Urinary bladder (tissue), 4 donors: ENCODE measurements around the gene SERP2. TPM values are rescaled to one million over a fixed set of nuclear protein-coding genes. Genes with fewer than 3 reads are reported as not detected.

Experiments used
- DNase-seq: peaks from one replicate; pipeline ENCODE4 v3.0.0-alpha.2; 2015; ENCODE audit errors: extremely low spot score
- H3K27ac ChIP-seq: one replicate; pipeline ENCODE4 v1.5.1; 2013; ENCODE audit warnings: low read depth, mild to moderate bottlenecking, moderate library complexity
- H3K36me3 ChIP-seq: one replicate; pipeline ENCODE4 v1.6.1; 2013; ENCODE audit warnings: mild to moderate bottlenecking, moderate library complexity; ENCODE audit not compliant: insufficient read depth
- H3K4me1 ChIP-seq: one replicate; pipeline ENCODE4 v1.6.1; 2013; ENCODE audit warnings: mild to moderate bottlenecking, moderate library complexity; ENCODE audit not compliant: insufficient read depth
- H3K4me3 ChIP-seq: one replicate; pipeline ENCODE4 v1.5.1; 2013; ENCODE audit warnings: low read depth, low read length
- WGBS: extraction: QIAGEN DNeasy Blood & Tissue Kit; methylation state at CpG from one replicate; pipeline ENCODE4 v1.1.7; 2013; 5-methylcytosine and 5-hydroxymethylcytosine counted together
- polyA plus RNA-seq: library from polyadenylated mRNA; stranded (reverse); fragments of 200-250 nt; gene quantifications from one replicate; pipeline ENCODE4 v1.2.3, GENCODE V29; 2013
- total RNA-seq: library from RNA; depleted of rRNA; stranded (reverse); fragments of >200 nt; gene quantifications from one replicate; pipeline ENCODE4 v1.2.3, GENCODE V29; 2014
- donor health status: healthy with polysubstance abuse.
- donor health status: healthy.

SERP2 gene
- total and polyA plus RNA-seq, 2 donors = 2.6 to 5.7 TPM

DNA sequence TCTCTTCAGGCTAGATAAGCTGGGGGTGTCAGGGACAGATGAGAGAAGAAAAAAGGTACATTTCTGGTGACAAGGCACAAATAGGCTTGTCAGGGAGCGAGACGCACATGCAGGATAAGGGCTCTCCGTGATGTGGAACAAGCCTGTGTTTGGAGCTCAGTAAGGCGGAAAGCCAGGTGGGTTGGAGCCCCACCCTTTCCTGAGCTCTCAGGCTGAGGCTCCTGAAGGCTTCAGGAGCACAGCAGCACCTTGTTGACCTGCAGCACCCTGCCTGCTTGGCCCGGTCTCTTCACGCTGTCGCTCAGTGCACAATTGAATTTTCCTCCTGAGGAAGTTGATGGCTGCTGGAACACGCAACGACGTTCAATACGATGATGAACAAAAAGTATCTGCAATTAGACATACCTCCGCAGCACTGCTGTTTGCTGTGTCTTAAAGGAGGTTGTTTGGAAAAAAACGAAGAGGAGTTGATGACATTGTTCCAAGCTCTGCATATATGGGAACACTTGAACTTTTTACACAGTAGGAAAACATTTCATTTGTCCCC lies 29.3 kb downstream of the SERP2 start:
- 81% methylated on average over 13 of the region's 13 CpGs for WGBS
- no peak for DNase-seq

DNA sequence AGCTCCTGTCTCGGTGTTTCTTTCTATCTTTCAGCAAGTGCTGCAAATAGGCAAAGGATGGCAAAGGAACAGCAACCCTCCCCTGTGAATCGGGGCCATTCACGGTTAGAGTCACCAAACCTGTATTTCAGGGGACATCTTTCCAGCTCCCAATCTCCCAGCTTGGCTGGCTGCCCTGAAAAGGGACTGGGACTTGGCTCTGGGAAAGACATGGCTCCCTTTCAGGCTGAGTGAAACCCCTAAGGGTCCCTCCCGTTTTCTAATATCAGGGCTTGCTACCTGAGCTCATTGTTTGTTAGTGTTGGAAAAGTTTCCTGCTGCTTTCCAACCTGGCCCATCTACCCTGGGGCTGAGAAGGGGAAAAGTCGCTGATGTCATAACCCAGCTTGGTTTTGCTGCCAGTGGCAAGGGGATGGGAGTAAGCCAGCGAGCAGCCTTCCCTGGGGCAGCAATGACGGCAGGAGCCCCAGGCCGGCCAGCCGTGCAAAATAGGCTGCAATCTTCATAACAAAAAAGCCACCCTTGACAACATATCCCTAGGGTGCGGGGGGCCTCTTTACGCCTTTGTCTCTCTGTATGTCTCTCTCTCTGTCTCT lies 29.9 kb downstream of the SERP2 start:
- 70% methylated on average over 11 of the region's 11 CpGs for WGBS
- Histone ChIP-seq H3K36me3 (no peaks in the 10 kb centered on the region), H3K4me1 (peaks cover 1% of the 10 kb centered on the region), H3K4me3 (no peak overlapping the region), H3K27ac (no peak overlapping the region)
- peak; percentile 36 for DNase-seq

More for the DNA sequence above, 29.3 kb downstream of the SERP2 start:
- Histone ChIP-seq H3K4me3 (no peak overlapping the region), H3K36me3 (no peaks in the 10 kb centered on the region), H3K4me1 (peaks cover 1% of the 10 kb centered on the region), H3K27ac (no peak overlapping the region)

DNA sequence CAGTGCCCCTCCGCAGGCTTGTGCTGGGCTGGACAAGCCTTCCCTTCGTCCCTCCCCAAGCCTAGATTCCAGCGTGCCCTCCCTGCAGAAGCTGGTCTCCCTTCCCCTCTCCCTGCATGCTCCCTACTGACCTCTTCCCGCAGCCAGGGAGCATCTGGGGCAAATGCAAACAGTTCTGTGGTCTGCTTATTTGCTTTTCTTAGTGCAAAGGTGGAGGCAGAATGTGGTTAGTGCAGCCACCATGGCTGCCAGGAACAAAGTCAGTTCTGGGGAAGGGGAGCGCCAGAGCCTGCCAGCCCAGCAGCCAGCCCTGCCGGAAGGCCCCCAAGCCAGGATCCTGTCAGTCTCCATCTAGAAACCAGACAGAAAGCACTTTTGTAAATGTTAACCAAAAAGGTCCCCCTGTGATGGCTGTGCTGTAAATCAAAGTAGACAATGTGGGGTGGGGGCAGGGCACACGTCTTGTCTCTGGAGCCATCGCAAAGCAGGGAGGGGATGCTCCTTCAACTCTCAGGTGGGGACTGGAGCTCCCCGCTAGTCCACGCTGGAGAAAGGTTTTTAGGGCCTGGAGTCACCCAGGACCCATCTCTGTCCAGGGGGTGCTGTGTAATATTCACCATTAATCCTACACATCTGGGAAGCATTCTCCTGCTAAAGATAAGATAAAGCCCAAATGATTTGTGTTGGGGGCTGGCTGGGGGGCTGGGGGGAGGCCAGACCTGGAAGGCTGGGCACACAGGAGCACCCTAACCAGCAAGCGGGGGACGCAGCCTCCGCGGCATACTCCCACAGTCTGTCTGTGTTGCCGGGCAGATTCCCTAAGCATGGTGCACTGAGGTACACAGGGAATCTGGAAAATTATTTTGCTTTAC lies 30.9 kb downstream of the SERP2 start:
- DNase-seq = no peak
- no peaks in the 10 kb centered on the region for H3K36me3 ChIP-seq

DNA sequence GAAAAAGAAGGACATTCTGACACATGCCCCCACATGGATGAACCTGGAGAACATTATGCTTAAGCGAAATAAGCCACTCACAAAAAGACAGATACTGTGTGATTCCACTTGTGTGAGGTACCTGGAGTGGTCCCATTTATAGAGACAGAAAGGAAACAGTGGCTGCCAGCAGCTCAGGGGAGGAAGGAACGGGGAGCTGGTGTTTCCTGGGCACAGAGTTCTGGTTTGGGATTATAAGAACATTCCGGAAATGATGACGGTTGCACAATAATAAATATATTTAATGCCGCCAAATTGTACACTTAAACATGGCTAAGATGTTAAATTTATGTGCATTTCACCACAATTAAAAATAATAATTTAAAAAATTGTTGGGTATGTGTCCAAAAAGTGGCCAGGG lies 33.0 kb downstream of the SERP2 start:
- 84% methylated on average over 5 of the region's 5 CpGs for WGBS
- Histone ChIP-seq H3K4me3 (no peak overlapping the region), H3K36me3 (no peaks in the 10 kb centered on the region), H3K4me1 (peaks cover 1% of the 10 kb centered on the region), H3K27ac (no peak overlapping the region)
- no peak for DNase-seq

More for the DNA sequence above, 30.9 kb downstream of the SERP2 start:
- Histone ChIP-seq H3K27ac (no peak overlapping the region), H3K4me3 (no peak overlapping the region), H3K4me1 (peaks cover 1% of the 10 kb centered on the region)
- WGBS = 71% methylated on average over 15 of the region's 15 CpGs

DNA sequence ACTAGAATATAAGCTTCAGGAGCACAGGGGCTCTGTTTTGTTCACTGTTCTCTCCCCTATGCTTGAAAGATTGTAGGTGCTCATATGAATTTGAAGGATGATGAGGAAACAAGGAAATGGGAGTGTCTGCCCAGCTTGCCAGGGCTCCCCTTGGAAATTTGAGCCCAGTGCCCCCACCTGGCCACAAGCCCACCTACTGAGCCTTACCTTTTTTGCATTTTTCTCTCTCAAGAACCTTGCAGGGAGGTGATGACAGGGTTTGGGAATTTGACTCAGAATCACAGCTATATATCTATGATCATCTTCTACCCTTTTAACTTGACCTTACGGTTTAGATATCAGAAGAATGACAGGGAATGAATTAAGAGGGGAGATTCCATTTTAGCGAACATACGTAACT lies 33.8 kb downstream of the SERP2 start:
- WGBS = 93% methylated on average over 3 of the region's 3 CpGs
- H3K4me1 ChIP-seq = peaks cover 1% of the 10 kb centered on the region
- DNase-seq = no peak
- no peak overlapping the region for H3K27ac ChIP-seq
- H3K36me3 ChIP-seq = no peaks in the 10 kb centered on the region
- no peak overlapping the region for H3K4me3 ChIP-seq

DNA sequence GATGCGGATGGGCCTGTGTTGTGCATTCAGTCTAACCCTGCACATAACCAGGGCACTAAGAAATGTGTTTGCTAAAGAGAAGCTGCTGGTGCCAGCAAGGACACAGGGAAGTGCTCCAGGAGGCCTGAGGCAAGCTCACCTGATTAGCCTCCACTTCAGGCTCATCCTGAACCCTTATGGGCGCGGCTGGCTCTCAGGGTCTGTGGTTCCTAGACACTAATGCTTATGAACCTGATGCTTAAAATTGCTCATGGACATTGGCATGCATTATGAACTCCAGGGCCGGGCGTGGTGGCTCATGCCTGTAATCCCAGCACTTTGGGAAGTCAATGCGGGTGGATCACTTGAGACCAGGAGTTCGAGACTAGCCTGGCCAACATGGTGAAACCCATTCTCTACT lies 34.3 kb downstream of the SERP2 start:
- 97% methylated on average over 7 of the region's 7 CpGs for WGBS
- Histone ChIP-seq H3K4me3 (no peak overlapping the region), H3K36me3 (no peaks in the 10 kb centered on the region), H3K4me1 (peaks cover 1% of the 10 kb centered on the region), H3K27ac (no peak overlapping the region)
- DNase-seq = no peak

DNA sequence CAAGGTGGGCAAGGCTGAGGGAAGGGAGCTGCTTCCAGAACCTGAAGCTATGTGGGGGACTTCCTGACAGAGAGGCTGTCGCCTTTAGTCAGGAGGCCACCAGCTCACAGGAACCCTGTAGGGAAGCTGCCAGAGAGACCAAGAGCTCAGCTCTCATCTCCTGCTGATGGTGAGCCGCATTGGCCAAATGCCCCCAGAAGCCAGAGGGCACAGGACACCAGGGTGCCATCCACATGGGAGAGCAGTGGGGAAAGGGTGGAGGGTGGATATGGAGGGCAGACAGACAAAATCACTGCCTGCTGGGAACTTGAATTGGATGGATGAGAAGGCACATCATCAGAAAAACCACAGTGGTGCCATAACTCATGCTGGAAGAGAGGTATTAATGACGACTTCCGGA lies 36.0 kb downstream of the SERP2 start:
- DNase-seq = no peak
- Histone ChIP-seq H3K27ac (no peak overlapping the region), H3K36me3 (no peaks in the 10 kb centered on the region), H3K4me1 (no peaks in the 10 kb centered on the region), H3K4me3 (no peak overlapping the region)
- 82% methylated on average over 4 of the region's 4 CpGs for WGBS

DNA sequence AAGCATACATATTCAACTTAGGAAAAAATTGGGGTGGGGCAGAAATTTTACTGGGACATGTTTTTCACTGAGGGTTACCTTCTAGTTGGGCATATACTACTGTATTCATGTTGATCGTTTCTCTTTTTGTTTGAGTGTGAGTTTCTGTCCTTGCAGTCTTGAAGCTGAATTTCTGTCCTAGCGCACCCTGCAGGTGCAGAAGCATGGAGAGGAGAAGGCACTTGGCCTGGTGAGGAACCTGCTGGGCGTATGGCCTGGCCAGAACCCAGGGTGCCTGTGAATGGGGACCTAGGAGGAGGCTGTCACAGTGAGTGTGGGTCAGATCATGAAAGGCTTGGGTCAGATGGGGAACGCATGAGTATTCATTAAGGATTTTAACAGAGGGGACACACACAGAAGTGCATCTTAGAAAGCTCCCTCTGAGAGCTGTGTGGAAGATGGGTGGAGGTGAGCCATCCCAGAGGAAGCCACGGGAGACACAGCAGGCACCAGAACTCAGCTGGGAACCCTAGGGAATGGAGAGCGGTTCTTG lies 36.8 kb downstream of the SERP2 start:
- Histone ChIP-seq H3K36me3 (no peaks in the 10 kb centered on the region), H3K4me1 (no peaks in the 10 kb centered on the region), H3K4me3 (no peak overlapping the region), H3K27ac (no peak overlapping the region)
- 90% methylated on average over 6 of the region's 6 CpGs for WGBS
- no peak for DNase-seq

DNA sequence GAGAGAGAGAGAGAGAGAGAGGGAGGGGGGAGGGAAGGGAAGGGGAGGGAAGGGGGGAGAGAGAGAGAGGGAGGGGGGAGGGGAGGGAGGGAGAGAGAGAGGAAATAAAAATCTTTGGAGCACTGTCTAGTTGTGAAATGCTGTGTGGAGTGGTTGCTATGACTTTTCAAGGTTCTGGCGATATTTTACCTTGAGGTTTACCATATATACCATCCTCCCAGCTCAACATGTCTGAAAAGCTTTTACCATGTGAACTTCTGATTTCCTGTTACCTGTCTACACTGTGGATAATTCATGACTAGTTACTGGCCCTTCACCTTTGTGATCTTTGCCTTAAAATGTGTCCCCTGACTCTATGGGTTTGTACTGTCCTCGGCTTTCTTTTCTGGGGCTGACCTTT lies 38.2 kb downstream of the SERP2 start:
- WGBS = 91% methylated on average over 2 of the region's 2 CpGs
- Histone ChIP-seq H3K4me1 (no peaks in the 10 kb centered on the region), H3K4me3 (no peak overlapping the region), H3K27ac (no peak overlapping the region), H3K36me3 (no peaks in the 10 kb centered on the region)
- DNase-seq = no peak

DNA sequence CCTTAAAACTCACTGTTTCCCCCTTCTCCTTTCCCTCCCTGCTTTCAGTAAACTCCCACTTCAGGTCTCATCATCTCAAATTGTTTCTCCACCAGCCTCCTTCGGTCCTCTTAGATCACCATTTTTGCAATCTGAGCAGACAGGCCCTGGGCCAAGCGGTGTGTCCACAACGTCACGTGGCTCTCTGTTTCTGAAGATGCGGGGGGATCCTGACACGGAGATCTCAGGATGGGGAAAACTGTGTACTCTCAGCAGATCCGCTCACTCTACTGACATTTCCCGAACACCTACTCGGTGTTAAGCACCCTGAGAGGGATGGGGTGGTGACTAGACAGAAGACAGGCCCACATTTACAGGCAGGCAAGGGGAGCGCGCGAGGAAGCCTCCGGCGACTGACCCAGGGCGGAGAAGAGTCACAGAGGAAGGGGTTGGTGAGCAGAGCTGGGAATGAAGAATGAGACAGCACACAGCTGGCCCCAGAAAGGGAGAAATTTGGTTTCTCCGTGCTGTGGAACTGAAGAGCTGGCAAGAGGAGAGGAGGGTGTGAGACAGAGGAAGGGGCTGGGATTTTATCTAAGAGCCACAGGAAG lies 38.8 kb downstream of the SERP2 start:
- no peak for DNase-seq

DNA sequence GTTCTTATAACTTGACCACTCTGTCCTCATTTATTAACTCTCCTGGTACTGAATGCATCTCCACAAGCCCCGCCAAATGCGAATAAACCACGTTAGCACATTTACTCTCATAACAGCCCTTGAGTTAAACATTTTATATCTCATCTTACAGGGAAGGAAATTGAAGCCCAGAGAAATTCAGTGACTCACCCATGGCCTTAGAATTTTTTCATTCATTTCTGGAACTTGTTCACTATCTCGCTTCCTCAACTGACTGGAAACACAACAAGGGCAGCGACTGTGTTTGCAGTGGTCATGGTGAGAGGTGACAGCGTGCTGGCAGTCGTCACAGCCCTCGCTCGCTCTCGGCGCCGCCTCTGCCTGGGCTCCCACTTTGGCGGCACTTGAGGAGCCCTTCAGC lies 39.5 kb downstream of the SERP2 start:
- H3K36me3 ChIP-seq = no peaks in the 10 kb centered on the region
- no peak for DNase-seq
- WGBS = 91% methylated on average over 13 of the region's 13 CpGs
- H3K27ac ChIP-seq = no peak overlapping the region
- H3K4me1 ChIP-seq = no peaks in the 10 kb centered on the region
- H3K4me3 ChIP-seq = no peak overlapping the region

More for the DNA sequence above, 38.8 kb downstream of the SERP2 start:
- H3K27ac ChIP-seq = no peak overlapping the region
- WGBS = 66% methylated on average over 16 of the region's 16 CpGs
- no peak overlapping the region for H3K4me3 ChIP-seq
- no peaks in the 10 kb centered on the region for H3K36me3 ChIP-seq
- H3K4me1 ChIP-seq = no peaks in the 10 kb centered on the region

DNA sequence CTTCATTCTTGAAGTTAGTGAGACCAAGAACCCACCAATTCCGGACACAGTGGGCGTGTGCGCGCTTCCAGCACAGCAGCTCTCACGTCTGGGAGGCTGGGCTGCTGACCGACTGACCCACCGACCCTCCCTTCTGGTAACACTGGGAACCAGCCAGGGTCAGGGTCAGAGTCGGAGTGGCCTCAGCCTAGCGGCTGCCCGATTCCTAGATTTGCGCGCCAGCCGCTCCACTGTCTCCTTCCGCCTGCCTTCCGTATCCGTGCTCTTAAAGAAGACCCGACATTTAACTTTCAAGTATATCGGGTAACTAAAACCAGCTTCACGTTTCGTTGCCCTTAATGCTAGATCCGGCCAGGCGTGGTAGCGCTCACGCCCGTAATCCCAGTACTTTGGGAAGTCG lies 41.1 kb downstream of the SERP2 start:
- no peak overlapping the region for H3K27ac ChIP-seq
- no peak for DNase-seq
- H3K4me1 ChIP-seq = no peaks in the 10 kb centered on the region
- WGBS = 96% methylated on average over 26 of the region's 26 CpGs
- no peaks in the 10 kb centered on the region for H3K36me3 ChIP-seq
- H3K4me3 ChIP-seq = no peak overlapping the region

DNA sequence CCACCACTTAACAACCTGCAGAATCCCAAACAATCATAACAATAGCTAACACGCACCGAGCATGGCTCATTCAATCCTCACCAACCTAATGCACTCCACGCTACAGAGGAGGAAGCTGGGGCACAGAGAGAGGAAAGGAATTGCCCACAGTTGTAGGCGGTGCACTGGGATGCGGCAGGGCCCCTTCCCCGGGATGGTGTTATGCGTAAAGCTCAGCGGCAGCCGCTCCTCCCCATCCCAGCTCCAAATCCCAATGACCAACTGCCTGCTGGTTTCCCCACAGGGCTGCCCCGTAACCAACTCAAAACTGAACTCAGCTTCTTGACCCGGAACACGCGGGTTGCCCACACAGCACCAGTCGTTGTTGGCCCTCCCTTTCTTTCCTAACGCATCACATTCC lies 42.2 kb downstream of the SERP2 start:
- DNase-seq = no peak
- WGBS = 76% methylated on average over 15 of the region's 15 CpGs
- H3K4me1 ChIP-seq = no peaks in the 10 kb centered on the region
- no peak overlapping the region for H3K4me3 ChIP-seq
- H3K36me3 ChIP-seq = no peaks in the 10 kb centered on the region
- no peak overlapping the region for H3K27ac ChIP-seq
